Colonic mucosa (tissue), 4 donors: Measurements from ENCODE around the gene CUEDC1. TPM values are rescaled to one million over a fixed set of nuclear protein-coding genes. Genes with fewer than 3 reads are reported as not detected.

ENCODE experiments used
- DNase-seq: peaks from one replicate; pipeline ENCODE4 v3.0.0-alpha.2; 2020
- H3K27ac ChIP-seq: fragments of 200-600 bp; one replicate; pipeline ENCODE4 v1.8.0; 2021
- H3K27me3 ChIP-seq: fragments of 200-600 bp; one replicate; pipeline ENCODE4 v1.8.0; 2021
- H3K36me3 ChIP-seq: fragments of 200-600 bp; one replicate; pipeline ENCODE4 v1.8.0; 2021
- H3K4me1 ChIP-seq: fragments of 200-600 bp; one replicate; pipeline ENCODE4 v1.8.0; 2021; ENCODE audit warnings: mild to moderate bottlenecking
- H3K4me3 ChIP-seq: fragments of 200-600 bp; one replicate; pipeline ENCODE4 v1.8.0; 2021
- H3K9ac ChIP-seq, 2 donors: one replicate each; pipeline ENCODE4 v1.7.0; 2013; ENCODE audit warnings: control low read depth in 2 of 2, low read depth in 2 of 2, low read length in 2 of 2
- H3K9me3 ChIP-seq: fragments of 200-600 bp; one replicate; pipeline ENCODE4 v1.8.0; 2021
- CTCF ChIP-seq: fragments of 200-600 bp; IDR thresholded peaks from one replicate; pipeline ENCODE4 v1.8.0; 2022; ENCODE audit warnings: antibody characterized with exemption, mild to moderate bottlenecking
- intact Hi-C: fragments of 100-400 bp; cut with DNase I; formaldehyde crosslinking; loops from one replicate; pipeline ENCODE4 v1.14.1; 2022
- total RNA-seq, 2 donors: library from RNA; stranded (reverse); fragmentation: NEBNext Ultra II Directional in 1 of 2; extraction: Animal tissue kit (Norgen Biotek cat#: 25700) in 1 of 2; gene quantifications; one replicate each; pipeline ENCODE4 v1.2.1, GENCODE V29; 2021
- donor health status: healthy.
- donor health status: DM: no; HTN: no; CAD: no.
- donor health status: DM: no; HTN: no; CAD: no.

CUEDC1 gene
- total RNA-seq, 2 donors from 2014 or later: 14.7 to 15.2 TPM

GRCh38 chr17:57873261-57874057 lies 81.8 kb downstream of the CUEDC1 start:
- DNase-seq: no peak
- Histone ChIP-seq H3K36me3 (no peaks in the 10 kb centered on the region), H3K4me3 (no peak overlapping the region), H3K27me3 (no peaks in the 10 kb centered on the region), H3K9me3 (no peaks in the 10 kb centered on the region), H3K4me1 (peaks cover 8% of the 10 kb centered on the region), H3K9ac (no peak overlapping the region), H3K27ac (no peak overlapping the region)
- intact Hi-C loops: no loop called here
- TF ChIP-seq CTCF: no peak

GRCh38 chr17:57872536-57872935 lies 82.7 kb downstream of the CUEDC1 start:
- no peak for DNase-seq
- no peak overlapping the region for H3K4me3 ChIP-seq
- no peaks in the 10 kb centered on the region for H3K27me3 ChIP-seq
- peaks cover 11% of the 10 kb centered on the region for H3K4me1 ChIP-seq
- no peaks in the 10 kb centered on the region for H3K36me3 ChIP-seq
- no peak overlapping the region for H3K9ac ChIP-seq
- H3K9me3 ChIP-seq: no peaks in the 10 kb centered on the region
- TF ChIP-seq CTCF: no peak
- no peak overlapping the region for H3K27ac ChIP-seq
- intact Hi-C loops: no loop called here

GRCh38 chr17:57871863-57872262 lies 83.3 kb downstream of the CUEDC1 start:
- Histone ChIP-seq H3K4me3 (no peak overlapping the region), H3K9me3 (no peaks in the 10 kb centered on the region), H3K27me3 (no peaks in the 10 kb centered on the region), H3K4me1 (peaks cover 11% of the 10 kb centered on the region), H3K9ac (no peak overlapping the region), H3K36me3 (no peaks in the 10 kb centered on the region), H3K27ac (no peak overlapping the region)
- DNase-seq: no peak
- no peak for TF ChIP-seq CTCF
- intact Hi-C loops: no loop called here

DNA sequence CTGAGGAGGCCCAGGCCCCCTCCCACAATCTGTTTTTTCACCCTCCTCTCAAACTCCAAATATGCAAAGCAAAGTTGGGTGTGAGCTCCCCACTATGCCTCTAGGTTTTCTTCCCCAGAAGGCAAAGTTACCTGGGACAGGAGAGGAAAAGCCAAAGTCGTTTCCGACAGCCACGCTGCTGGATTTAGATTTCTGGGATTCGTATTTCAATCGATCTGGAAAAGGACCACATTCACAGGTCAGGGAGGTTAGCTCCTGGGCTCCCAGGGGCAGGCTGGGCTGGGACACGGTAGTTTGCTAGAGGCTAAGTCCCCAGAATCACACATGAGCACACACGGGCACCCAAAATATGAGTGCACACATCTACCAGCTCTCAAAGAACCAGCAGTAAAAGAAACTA lies 84.1 kb downstream of the CUEDC1 start:
- Histone ChIP-seq H3K4me3 (no peak overlapping the region), H3K4me1 (peaks cover 11% of the 10 kb centered on the region), H3K27me3 (no peaks in the 10 kb centered on the region), H3K27ac (no peak overlapping the region), H3K9ac (no peak overlapping the region), H3K9me3 (no peaks in the 10 kb centered on the region), H3K36me3 (no peaks in the 10 kb centered on the region)
- DNase-seq: no peak
- intact Hi-C loops: no loop called here
- TF ChIP-seq CTCF: no peak

GRCh38 chr17:57870283-57870635 lies 85.0 kb downstream of the CUEDC1 start:
- no peak for TF ChIP-seq CTCF
- Histone ChIP-seq H3K27me3 (no peaks in the 10 kb centered on the region), H3K4me1 (peaks cover 11% of the 10 kb centered on the region), H3K27ac (no peak overlapping the region), H3K4me3 (no peak overlapping the region), H3K36me3 (no peaks in the 10 kb centered on the region), H3K9ac (no peak overlapping the region), H3K9me3 (no peaks in the 10 kb centered on the region)
- intact Hi-C loops: no loop called here
- DNase-seq: no peak
